ENCODE results near the gene TIGAR.

GRCh38 chr12:4276524-4277204 is 44.3 kb upstream of the TIGAR start:
- TF ChIP-seq CTCF (IDR thresholded peaks at IDR 0.05; ENCODE audit: control extremely low read depth in 1 of 3, insufficient read depth in 1 of 3, low read depth in 1 of 3, low read length in 3 of 3): peak; percentile 74 to 92 (median 92)
- no peak for TF ChIP-seq EZH2 (IDR thresholded peaks at IDR 0.05; ENCODE audit: low read depth, low read length, severe bottlenecking)
- TF ChIP-seq POLR2A (IDR thresholded peaks at IDR 0.05; ENCODE audit: control extremely low read depth in 1 of 2, low read depth in 2 of 2, low read length in 2 of 2): peak in 1 of 2 experiments; percentile 58; a peak in 1 of 3 replicates
- no peak for TF ChIP-seq SP2 (IDR thresholded peaks at IDR 0.05; ENCODE audit: low read length)
